ENCODE data around the gene TNFRSF4. TPM values are rescaled to one million over a fixed set of nuclear protein-coding genes. Genes with fewer than 3 reads are reported as not detected.

Gene TNFRSF4
- total and polyA plus RNA-seq, 2 of the 13 experiments (the other 11 are each of a cell fraction or from before 2014, with no cell fraction given): not detected

DNA sequence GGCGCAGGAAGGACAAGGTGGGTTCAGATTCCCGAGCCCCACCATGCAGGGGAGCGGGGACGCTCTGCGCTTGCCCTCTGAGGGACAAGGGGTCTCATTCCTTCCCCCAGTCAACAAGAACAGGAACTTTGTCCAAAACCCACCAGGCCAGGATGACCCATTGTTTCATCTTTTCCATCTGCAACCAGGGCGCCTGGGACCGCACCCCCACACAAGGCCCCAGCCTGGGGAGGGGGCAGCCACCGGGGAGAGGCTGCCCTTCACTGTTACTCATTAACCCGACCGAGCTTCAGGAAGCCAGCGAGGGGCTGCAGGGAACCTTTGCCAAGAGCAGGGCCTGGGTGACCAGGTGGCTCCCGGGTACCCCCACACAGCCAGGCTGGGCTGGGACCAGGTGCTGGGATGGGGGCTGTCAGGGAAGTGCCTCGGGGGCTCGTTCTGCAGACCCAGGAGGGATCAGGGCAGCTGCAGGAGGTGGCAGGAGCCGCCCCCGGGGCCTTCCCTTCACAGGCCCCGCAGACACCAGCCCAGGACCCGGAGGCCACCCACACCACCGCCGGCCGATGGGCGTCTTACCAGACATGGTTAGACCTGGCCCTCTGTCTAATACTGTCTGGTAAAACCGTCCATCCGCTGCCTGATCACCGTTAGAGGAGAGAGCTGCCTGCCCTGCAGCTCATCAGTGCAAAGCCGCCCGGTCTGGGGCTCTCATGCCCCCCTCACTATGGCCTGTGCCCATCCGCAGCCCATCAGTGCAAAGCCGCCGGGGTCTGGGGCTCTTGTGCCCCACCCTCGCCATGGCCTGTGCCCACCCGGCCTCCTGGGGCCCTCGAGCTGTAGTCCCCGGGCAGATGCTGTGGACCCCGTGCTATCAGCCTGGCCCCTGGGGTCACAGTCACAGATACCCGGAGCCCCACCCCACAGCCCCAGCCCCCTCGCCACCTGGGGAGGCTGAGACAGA is 45.2 kb downstream of the TNFRSF4 start (continued):
- TF ChIP-seq, protein P1, sequence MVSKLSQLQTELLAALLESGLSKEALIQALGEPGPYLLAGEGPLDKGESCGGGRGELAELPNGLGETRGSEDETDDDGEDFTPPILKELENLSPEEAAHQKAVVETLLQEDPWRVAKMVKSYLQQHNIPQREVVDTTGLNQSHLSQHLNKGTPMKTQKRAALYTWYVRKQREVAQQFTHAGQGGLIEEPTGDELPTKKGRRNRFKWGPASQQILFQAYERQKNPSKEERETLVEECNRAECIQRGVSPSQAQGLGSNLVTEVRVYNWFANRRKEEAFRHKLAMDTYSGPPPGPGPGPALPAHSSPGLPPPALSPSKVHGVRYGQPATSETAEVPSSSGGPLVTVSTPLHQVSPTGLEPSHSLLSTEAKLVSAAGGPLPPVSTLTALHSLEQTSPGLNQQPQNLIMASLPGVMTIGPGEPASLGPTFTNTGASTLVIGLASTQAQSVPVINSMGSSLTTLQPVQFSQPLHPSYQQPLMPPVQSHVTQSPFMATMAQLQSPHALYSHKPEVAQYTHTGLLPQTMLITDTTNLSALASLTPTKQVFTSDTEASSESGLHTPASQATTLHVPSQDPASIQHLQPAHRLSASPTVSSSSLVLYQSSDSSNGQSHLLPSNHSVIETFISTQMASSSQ (IDR thresholded peaks at IDR 0.05; ENCODE audit: low read depth): peak; percentile 95
- TF ChIP-seq, protein P1 (CRISPR knock-in tag; IDR thresholded peaks at IDR 0.05; ENCODE audit: borderline replicate concordance): peak; percentile 97
- TF ChIP-seq, protein P2, sequence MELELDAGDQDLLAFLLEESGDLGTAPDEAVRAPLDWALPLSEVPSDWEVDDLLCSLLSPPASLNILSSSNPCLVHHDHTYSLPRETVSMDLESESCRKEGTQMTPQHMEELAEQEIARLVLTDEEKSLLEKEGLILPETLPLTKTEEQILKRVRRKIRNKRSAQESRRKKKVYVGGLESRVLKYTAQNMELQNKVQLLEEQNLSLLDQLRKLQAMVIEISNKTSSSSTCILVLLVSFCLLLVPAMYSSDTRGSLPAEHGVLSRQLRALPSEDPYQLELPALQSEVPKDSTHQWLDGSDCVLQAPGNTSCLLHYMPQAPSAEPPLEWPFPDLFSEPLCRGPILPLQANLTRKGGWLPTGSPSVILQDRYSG (CRISPR knock-in tag; IDR thresholded peaks at IDR 0.05): no peak
- TF ChIP-seq ZNF577 (CRISPR knock-in tag; IDR thresholded peaks at IDR 0.05; ENCODE audit: borderline replicate concordance, low read depth) (no peak), HOXA9 (CRISPR knock-in tag; IDR thresholded peaks at IDR 0.05; ENCODE audit: borderline replicate concordance) (no peak), THAP11 (CRISPR knock-in tag; IDR thresholded peaks at IDR 0.05) (no peak; the same call in 1 of the 2 replicates), CHCHD3 (CRISPR knock-in tag; IDR thresholded peaks at IDR 0.05) (no peak), ZNF558 (CRISPR knock-in tag; IDR thresholded peaks at IDR 0.05; ENCODE audit: borderline replicate concordance) (no peak), ZNF337 (CRISPR knock-in tag; IDR thresholded peaks at IDR 0.05; ENCODE audit: borderline replicate concordance, low read depth) (no peak), FIP1L1 (IDR thresholded peaks at IDR 0.05; ENCODE audit: borderline replicate concordance, insufficient read depth, low read depth, low read length) (no peak)
- TF ChIP-seq, protein P3, sequence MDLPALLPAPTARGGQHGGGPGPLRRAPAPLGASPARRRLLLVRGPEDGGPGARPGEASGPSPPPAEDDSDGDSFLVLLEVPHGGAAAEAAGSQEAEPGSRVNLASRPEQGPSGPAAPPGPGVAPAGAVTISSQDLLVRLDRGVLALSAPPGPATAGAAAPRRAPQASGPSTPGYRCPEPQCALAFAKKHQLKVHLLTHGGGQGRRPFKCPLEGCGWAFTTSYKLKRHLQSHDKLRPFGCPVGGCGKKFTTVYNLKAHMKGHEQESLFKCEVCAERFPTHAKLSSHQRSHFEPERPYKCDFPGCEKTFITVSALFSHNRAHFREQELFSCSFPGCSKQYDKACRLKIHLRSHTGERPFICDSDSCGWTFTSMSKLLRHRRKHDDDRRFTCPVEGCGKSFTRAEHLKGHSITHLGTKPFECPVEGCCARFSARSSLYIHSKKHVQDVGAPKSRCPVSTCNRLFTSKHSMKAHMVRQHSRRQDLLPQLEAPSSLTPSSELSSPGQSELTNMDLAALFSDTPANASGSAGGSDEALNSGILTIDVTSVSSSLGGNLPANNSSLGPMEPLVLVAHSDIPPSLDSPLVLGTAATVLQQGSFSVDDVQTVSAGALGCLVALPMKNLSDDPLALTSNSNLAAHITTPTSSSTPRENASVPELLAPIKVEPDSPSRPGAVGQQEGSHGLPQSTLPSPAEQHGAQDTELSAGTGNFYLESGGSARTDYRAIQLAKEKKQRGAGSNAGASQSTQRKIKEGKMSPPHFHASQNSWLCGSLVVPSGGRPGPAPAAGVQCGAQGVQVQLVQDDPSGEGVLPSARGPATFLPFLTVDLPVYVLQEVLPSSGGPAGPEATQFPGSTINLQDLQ (CRISPR knock-in tag; IDR thresholded peaks at IDR 0.05): no peak
- TF ChIP-seq, protein P4, sequence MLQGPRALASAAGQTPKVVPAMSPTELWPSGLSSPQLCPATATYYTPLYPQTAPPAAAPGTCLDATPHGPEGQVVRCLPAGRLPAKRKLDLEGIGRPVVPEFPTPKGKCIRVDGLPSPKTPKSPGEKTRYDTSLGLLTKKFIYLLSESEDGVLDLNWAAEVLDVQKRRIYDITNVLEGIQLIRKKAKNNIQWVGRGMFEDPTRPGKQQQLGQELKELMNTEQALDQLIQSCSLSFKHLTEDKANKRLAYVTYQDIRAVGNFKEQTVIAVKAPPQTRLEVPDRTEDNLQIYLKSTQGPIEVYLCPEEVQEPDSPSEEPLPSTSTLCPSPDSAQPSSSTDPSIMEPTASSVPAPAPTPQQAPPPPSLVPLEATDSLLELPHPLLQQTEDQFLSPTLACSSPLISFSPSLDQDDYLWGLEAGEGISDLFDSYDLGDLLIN (CRISPR knock-in tag; IDR thresholded peaks at IDR 0.05; ENCODE audit: borderline replicate concordance): no peak
- TF ChIP-seq, protein P5, sequence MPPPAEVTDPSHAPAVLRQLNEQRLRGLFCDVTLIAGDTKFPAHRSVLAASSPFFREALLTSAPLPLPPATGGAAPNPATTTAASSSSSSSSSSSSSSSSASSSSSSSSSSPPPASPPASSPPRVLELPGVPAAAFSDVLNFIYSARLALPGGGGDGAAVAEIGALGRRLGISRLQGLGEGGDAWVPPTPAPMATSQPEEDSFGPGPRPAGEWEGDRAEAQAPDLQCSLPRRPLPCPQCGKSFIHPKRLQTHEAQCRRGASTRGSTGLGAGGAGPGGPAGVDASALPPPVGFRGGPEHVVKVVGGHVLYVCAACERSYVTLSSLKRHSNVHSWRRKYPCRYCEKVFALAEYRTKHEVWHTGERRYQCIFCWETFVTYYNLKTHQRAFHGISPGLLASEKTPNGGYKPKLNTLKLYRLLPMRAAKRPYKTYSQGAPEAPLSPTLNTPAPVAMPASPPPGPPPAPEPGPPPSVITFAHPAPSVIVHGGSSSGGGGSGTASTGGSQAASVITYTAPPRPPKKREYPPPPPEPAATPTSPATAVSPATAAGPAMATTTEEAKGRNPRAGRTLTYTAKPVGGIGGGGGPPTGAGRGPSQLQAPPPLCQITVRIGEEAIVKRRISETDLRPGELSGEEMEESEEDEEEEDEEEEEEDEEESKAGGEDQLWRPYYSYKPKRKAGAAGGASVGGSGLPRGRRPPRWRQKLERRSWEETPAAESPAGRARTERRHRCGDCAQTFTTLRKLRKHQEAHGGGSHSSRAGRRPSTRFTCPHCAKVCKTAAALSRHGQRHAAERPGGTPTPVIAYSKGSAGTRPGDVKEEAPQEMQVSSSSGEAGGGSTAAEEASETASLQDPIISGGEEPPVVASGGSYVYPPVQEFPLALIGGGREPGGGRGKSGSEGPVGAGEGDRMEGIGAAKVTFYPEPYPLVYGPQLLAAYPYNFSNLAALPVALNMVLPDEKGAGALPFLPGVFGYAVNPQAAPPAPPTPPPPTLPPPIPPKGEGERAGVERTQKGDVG (CRISPR knock-in tag; IDR thresholded peaks at IDR 0.05; ENCODE audit: borderline replicate concordance): no peak
